Medulla oblongata (tissue), 1 donor: ENCODE data around the gene GRHL1.

Source experiments
- DNase-seq: peaks from one replicate; pipeline ENCODE4 v3.0.0-alpha.2; 2015; ENCODE audit errors: extremely low spot score

GRHL1 gene

GRCh38 chr2:9948721-9949120 lies 2.8 kb upstream of the GRHL1 start:
- DNase-seq, result no peak

DNA sequence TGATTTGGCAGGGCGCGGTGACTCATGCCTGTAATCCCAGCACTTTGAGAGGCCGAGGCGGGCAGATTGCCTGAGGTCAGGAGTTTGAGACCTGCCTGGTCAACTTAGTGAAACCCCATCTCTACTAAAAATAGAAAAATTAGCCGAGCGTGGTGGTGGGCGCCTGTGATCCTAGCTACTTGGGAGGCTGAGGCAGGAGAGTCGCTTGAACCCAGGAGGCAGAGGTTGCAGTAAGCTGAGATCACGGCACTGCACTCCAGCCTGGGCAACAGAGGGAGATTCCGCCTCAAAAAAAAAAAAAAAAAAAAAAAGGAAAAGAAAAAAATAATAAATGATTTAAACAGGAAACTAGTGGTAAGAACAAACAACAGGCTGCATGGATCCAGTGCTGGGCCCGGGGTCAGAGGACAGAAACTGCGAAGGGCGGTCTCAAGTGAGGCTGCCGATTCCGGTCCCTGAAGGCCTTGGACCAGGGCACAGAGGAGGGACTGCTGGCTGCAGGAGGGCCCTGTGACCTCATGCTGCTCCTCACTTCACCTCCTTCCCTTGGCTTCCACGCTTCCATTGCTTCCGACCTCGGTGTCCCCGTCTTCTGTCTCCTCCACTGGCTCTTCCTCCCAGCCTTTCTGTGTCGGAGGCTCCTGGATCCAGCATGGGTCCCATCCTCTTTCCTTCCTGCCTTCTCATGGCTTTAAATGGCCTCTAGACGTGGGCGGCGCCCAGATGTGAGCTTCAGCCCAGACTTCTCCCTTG lies 2.1 kb upstream of the GRHL1 start:
- no peak for DNase-seq

DNA sequence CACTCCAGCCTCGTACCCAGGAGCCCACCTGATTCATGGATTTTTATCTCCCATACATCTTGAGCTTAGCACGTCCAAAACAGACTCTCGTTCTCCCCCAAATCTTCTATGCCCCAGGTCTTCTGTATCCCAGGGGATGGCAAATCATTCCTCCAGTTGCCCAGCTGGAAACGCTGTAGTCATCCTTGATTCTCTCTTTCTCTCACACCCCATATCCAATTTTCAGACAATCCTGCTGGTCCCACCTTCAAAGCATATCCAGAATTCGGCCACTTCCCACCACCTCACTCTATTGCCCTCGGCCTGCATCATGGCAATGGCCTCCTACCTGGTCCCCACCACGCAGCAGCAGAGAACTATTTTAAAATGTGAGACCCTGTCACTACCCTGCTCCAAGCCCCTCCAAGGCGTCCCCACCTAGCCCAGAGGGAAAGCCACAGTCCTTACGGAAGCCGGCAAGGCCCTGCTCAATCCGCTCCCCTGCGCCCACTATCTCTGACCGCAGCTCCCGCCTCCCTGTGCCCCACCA lies 1.4 kb upstream of the GRHL1 start:
- DNase-seq, result no peak

DNA sequence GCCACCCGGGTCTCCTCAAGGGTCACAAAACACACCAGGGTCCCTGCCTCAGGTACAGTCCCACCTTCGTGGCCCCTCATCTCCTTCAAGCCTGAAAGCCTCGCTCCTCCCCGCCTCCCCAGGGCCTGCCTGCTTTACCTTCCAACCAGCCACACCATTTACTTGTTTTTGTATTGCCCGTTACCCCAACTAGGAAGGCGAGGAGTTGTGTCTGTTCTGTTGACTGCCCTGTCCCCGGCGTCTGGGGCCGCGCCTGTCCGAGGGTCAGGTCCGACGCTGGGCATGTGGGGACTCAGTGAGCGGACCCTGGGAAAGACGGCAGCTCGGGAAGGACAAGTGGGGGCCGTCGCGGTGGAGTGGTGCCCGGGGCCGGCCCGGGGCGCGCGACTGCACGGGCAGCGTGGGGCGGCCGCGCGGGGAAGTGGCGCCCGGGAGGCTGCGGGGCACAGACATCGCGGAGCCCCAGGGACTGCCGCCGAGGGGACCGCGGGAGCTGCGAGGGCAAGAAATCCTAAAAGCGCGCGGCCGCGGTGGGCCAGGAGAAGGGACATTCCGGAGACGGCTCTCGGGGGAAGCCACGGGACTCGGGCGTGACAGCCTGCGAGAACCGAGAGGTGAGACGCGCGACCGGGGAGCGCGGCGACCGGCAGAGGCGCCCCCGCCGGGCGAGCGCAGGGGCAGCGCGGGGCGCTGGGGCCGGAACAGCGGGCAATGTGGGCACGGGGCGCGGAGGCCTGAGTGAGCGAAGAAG lies 797 bp upstream of the GRHL1 start:
- DNase-seq, result peak; percentile 31

GRCh38 chr2:9951272-9951521 lies 296 bp upstream of the GRHL1 start:
- no peak for DNase-seq

GRCh38 chr2:9952286-9952737 lies 819 bp downstream of the GRHL1 start:
- no peak for DNase-seq

DNA sequence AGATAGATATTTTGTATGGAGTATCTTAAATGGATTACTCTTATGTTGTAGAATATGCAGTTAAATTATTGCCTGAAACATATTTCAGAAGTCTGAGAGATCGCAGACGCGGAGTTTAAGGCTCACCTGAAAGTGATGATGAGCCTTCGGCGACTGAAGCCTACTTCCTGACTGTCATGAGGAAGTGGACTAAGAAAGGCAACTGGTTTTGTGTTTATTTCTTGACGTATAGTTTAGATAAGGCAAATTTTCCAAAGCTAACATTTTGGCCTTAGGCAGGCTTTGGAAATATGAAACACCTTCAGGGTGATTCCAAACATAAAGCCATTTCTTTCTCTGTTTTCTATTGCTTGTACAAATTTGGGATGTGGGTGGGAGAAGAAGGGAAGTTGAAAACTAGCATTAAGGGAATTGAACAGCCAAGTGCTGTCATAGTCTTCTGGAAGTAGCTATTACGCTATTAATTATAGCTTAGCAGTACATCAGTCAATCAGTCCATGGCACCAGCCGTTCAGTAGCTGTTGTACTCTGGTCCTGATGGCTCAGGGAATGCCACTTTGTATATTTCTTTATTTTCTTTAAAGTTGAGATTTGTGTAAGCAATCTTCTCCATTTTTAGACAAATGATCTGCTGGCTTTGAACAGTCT lies 1.5 kb downstream of the GRHL1 start:
- no peak for DNase-seq

GRCh38 chr2:9954136-9954535 lies 2.6 kb downstream of the GRHL1 start:
- no peak for DNase-seq

- no peak for DNase-seq
Observed at GRCh38 chr2:9958057-9958456, 6.6 kb downstream of the GRHL1 start.

GRCh38 chr2:9959262-9959661 lies 7.8 kb downstream of the GRHL1 start:
- DNase-seq, result no peak

GRCh38 chr2:9961013-9961412 lies 9.5 kb downstream of the GRHL1 start:
- DNase-seq, result no peak

DNA sequence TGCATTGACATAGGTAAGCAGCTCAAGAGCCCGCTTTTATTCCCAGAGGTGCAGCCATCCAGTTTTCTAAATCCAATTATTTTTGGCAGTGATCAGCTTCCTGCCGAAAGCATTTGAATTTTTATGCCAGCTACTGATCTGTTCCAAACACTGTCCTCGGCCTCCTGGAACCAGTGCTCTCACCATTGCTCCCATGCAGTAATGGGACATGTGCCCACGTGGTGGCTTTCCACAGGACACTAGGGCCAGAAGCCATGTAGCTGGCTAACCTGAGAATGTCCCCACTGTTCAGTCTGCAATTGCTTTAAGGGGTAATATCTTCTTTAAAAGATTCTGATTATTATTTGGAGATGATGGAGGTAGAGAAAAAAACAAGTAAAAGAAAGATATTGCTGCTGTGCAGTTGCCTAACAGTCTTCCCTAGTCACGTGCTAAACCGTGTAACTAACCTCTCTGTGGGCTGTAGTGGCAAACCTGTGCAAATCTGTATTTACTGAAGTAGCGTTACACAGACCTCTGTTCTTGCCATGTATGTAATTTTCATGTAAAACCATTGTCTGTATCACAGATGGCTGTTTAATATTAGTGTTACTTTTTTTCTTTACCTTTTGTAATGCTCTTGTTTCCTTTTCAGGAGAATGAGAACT lies 13.0 kb downstream of the GRHL1 start:
- no peak for DNase-seq

DNA sequence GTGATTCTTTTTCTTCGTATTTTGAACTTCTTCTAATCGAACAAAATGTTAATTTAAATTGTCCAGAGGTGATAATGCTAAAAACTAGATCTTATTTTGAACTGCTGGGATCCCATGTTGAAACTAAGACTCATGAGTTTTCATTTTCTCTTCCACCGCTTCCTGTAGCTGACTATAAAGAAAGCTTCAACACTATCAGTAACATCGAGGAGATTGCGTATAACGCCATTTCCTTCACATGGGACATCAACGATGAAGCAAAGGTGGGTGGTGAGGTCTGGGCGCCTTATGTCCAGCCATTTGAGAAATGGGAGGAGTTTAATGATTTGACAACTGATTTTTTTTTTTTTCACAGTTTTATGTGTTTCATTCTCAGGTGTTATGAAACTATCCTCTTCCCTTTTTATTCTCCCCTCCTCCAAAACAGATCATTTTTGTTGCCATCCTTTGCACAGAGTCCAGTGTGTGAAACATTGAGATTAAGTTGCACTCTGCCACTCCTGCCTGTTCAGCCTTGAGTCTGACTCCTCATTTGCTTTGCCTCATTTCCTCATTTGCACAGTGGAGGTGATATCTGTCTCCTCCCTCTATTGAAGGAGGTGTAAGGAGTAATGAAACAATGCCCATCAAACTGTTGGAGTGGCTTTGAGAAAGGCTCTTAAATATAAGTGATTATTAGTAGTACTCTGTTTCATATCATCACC lies 13.8 kb downstream of the GRHL1 start:
- no peak for DNase-seq

GRCh38 chr2:9966491-9967022 lies 15.1 kb downstream of the GRHL1 start:
- DNase-seq, result no peak

DNA sequence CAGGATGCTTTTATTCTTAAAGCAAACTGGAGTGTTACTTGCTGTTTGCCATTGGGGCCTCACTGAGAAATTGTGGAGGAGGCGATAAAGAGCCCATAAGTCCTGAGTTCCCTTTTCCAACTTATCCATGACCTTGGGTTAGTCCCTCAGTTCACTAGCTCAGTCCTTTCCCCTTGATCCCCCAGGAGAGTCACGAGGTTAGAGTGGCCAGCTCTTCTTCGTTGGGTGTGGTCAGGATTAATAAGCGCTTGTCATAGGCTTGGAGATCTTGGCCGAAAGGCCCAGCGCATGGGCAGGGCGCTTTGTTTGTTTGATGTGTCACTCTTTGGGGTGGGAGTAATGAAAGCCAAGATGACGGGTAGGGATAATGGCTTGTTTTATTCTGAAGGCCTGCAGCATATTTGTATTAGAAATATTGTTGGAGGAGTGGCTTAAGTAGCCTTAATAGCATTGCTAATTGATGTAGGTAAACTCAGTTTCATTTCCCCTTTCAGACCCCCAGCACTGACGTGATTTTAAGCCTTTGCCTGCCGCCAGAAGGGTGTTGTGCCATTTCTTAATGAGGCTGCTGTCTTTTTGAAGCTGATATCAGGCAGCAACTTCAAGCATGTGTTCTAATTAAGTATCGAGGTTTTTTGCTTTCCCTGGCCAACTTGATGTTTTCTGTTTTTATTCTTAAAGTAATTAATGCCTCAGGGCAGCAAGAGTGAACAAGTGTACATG lies 15.7 kb downstream of the GRHL1 start:
- DNase-seq, result no peak

DNA sequence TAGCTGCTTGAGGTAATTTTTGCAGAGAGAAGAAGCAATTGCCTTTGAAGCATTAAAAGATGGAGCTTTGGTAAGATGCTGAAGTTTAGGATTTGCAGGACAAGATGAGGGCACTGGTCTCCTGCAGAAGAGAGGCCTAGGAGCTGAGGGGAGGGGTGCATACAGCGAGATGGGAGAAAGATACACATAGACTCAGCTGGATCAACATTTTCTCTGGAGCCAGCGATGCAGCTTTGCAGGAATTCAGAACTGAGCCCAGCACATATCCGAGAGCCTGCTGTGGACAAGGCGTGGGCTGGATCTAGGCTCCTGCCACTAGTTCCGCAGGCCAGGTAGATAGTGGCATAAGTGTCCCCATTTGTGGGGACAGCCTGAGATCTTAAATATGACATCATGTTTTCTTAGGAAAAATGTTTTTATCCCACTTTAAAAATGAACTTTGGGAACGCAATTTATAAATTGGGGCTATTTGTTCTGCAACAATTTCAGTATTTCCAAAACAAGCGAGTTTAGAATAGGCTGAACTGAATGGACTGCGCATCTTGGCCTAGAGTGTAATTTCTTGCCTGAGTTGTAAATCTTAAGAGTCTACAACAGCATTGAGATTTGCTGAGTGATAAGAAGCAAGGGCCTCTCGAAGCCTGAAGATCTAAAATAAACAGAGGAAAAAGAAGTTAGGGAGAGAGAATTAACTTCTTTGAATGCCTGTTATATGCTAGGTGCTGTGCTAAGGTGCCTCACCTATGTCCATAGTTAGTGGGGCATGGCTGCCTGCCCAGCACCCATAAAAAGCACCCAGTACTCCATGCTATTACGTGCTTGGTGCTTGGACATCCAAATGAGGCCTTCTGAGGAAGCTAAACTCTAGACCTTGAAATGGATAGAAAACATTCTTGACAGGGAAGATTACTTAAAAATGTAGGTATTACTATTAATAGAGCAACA lies 17.3 kb downstream of the GRHL1 start:
- DNase-seq, result no peak

DNA sequence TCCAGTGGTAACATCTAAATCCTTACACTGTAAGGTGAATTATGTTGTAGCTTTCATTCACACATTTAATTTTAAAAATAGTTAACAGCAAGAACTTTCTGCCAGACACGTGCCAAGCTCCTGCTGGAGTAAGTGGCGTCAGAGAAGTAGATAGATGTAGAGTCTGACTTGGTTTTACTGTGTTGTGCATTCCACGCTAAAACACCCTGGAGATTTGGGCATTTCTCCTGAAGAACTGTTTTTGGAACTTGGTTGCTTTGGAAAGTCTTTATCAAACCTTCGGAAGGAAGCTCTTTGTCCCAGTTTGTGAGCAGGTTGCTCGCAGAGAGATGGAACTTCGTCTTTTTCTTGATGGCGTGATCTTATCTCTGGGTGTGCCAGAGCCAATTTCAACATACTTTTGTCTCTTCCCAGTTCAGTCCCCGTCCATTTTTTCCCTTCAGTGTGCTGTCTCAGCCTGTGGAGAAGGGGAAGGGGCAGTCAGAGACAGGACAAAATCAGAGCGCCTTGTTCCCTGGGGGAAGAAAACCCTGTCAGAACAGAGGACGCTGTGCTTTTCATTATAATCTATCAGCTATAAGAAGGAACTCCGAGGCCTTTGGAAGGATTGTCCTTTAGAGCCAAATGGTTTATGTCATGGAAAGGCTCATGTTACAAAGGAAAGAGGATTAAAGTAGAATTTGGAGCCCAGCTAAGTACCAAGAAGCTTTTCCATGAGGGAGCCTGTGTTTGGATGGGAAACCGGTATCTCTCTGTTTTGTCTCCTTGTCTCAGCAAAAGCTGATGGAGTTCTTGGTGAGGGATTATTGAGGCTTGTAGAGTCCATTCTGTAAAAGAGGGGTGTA lies 18.9 kb downstream of the GRHL1 start:
- no peak for DNase-seq

- DNase-seq, result no peak
Observed at GRCh38 chr2:9971105-9971818, 19.8 kb downstream of the GRHL1 start.
